ENCODE measurements around the gene NFAT5.

Gene NFAT5

GRCh38 chr16:69744363-69745231 lies 178.8 kb downstream of the NFAT5 start:
- DNase-seq: no peak

- DNase-seq: no peak
These were observed 179.5 kb downstream of the NFAT5 start for GRCh38 chr16:69745232-69745612.

DNA sequence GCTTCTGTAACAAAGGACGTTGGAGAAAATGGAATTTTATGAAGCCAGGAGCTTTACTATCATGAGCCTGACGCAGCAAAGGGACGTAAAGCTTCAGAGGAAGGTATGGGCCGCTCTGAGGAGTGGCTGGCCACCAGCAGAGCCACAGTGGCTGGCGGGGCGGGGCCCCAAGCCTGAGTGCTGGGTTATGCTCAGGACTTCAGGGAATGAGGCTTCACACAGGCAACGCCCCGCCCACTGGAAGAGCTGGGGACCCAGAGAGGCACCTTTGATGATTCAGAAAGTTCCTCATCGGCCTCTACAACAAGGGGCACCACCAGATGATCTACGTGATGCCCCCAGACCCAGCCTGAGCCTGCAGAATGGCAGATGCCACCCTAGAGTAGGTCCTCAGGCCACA lies 180.2 kb downstream of the NFAT5 start:
- no peak for DNase-seq

GRCh38 chr16:69747115-69747514 lies 181.3 kb downstream of the NFAT5 start:
- DNase-seq: no peak

GRCh38 chr16:69748694-69749345 lies 183.1 kb downstream of the NFAT5 start:
- DNase-seq: no peak

DNA sequence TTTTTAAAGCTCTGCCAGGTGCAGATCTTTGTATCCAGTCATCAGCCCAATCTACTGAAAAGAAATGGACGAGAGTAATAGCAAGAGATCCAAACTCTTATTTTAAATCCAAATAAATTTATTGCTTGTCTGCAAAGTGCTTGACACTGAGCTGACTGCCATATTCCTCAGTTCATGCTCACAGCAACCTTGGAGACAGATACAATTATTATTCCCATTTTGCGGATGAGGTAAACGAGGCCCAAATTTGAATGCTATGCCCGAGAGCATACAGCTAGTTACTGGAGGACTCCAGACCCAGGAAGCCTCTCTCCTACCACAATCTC lies 188.3 kb downstream of the NFAT5 start:
- no peak for DNase-seq
